ENCODE data around the gene TMPRSS11D. TPM values are rescaled to one million over a fixed set of nuclear protein-coding genes. Genes with fewer than 3 reads are reported as not detected.

The TMPRSS11D gene
- total RNA-seq, 1 experiment from 2014 or later, result not detected

GRCh38 chr4:67894659-67895058 lies 10.9 kb upstream of the TMPRSS11D start:
- Mint-ChIP-seq H3K4me3 (no peak overlapping the region), H3K27me3 (ENCODE audit: low read depth) (no peaks in the 10 kb centered on the region), H3K27ac (no peak overlapping the region), H3K4me1 (peaks cover 8 to 11% of the 10 kb centered on the region in 2 experiments), H3K36me3 (ENCODE audit: insufficient read depth in 1 of 3, low read depth in 3 of 3) (no peaks in the 10 kb centered on the region), H3K9me3 (no peaks in the 10 kb centered on the region; a peak in 1 of 5 replicates)
- DNase-seq, result no peak
- H3K27ac ChIP-seq (ENCODE audit: insufficient read length, low read depth, low read length), result no peak overlapping the region
- H3K4me2 ChIP-seq (ENCODE audit: insufficient read depth, insufficient read length, low read length), result no peak overlapping the region
- H3K27me3 ChIP-seq (ENCODE audit: insufficient read depth, low read length), result no peaks in the 10 kb centered on the region
- no peak overlapping the region for H3K9ac ChIP-seq (ENCODE audit: extremely low read depth, insufficient read length, low read length)
- no peak overlapping the region for H2BK15ac ChIP-seq (ENCODE audit: low read depth, low read length)
- no peak overlapping the region for H2AFZ ChIP-seq (ENCODE audit: low read length)
- no peak overlapping the region for H2BK12ac ChIP-seq (ENCODE audit: insufficient read length, low read depth, low read length)
- no peaks in the 10 kb centered on the region for H4K20me1 ChIP-seq (ENCODE audit: control insufficient read depth, insufficient read depth, insufficient read length)
- no peak overlapping the region for H2BK5ac ChIP-seq (ENCODE audit: insufficient read length, low read length)
- H3K79me1 ChIP-seq (ENCODE audit: insufficient read depth, low read depth, low read length, poor library complexity, severe bottlenecking), result no peaks in the 10 kb centered on the region
- no peak overlapping the region for H2BK120ac ChIP-seq (ENCODE audit: low read depth, low read length, poor library complexity, severe bottlenecking)
- no peaks in the 10 kb centered on the region for H3K4me1 ChIP-seq (ENCODE audit: insufficient read depth, low read length)
- H3K14ac ChIP-seq (ENCODE audit: insufficient read depth, low read length), result no peak overlapping the region
- no peak overlapping the region for H3K23ac ChIP-seq (ENCODE audit: insufficient read length, low read depth, low read length)
- no CpG with 5 or more reads among the region's 1 CpG for WGBS (ENCODE audit: extremely low coverage, insufficient read length, low lambda C conversion rate)
- H3K9me3 ChIP-seq (ENCODE audit: control insufficient read depth, low read depth, low read length), result no peaks in the 10 kb centered on the region
- no peak overlapping the region for H3K4ac ChIP-seq (ENCODE audit: low read depth, low read length)
- no peak overlapping the region for H2AK5ac ChIP-seq (ENCODE audit: insufficient read length, low read length)
- H4K8ac ChIP-seq (replicated peaks; ENCODE audit: insufficient read length, low read depth, low read length), result no peak overlapping the region
- no peak overlapping the region for H4K91ac ChIP-seq (ENCODE audit: insufficient read length, low read depth, low read length)
- H2BK20ac ChIP-seq (ENCODE audit: low read depth, low read length, poor library complexity, severe bottlenecking), result no peak overlapping the region
- H3K18ac ChIP-seq (ENCODE audit: insufficient read length, low read depth, low read length), result no peak overlapping the region
- no peaks in the 10 kb centered on the region for H3K79me2 ChIP-seq (ENCODE audit: insufficient read depth, low read length)
- H3K56ac ChIP-seq (ENCODE audit: insufficient read length, low read depth, low read length), result no peak overlapping the region
- no peak overlapping the region for H3T11ph ChIP-seq (ENCODE audit: low read length)
- TF ChIP-seq, protein P1, sequence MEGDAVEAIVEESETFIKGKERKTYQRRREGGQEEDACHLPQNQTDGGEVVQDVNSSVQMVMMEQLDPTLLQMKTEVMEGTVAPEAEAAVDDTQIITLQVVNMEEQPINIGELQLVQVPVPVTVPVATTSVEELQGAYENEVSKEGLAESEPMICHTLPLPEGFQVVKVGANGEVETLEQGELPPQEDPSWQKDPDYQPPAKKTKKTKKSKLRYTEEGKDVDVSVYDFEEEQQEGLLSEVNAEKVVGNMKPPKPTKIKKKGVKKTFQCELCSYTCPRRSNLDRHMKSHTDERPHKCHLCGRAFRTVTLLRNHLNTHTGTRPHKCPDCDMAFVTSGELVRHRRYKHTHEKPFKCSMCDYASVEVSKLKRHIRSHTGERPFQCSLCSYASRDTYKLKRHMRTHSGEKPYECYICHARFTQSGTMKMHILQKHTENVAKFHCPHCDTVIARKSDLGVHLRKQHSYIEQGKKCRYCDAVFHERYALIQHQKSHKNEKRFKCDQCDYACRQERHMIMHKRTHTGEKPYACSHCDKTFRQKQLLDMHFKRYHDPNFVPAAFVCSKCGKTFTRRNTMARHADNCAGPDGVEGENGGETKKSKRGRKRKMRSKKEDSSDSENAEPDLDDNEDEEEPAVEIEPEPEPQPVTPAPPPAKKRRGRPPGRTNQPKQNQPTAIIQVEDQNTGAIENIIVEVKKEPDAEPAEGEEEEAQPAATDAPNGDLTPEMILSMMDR (conservative IDR thresholded peaks at IDR 0.05), result no peak
- no peak overlapping the region for H4K5ac ChIP-seq (ENCODE audit: insufficient read length, low read depth, low read length)
- no peaks in the 10 kb centered on the region for H3K23me2 ChIP-seq (ENCODE audit: insufficient read length, low read depth, low read length, poor library complexity, severe bottlenecking)

Measured in H9 (cell line).